Upper lobe of left lung (tissue), 4 donors: ENCODE results near the gene COL6A3.

Experiments used
- POLR2AphosphoS5 ChIP-seq, 2 donors: sonication (generic); formaldehyde crosslinking; IDR thresholded peaks; one replicate each; pipeline ENCODE4 v1.5.1; 2017; ENCODE audit warnings: antibody characterized with exemption in 2 of 2
- TF ChIP-seq, protein P1 (sequence below), 6 experiments: fragments of 450-650 bp in 4 of 6; fragments of 200-600 bp in 2 of 6; sonication (generic) in 2 of 6; IDR thresholded peaks; one replicate each; pipeline ENCODE4 v1.5.1; 2016 to 2019; ENCODE audit warnings: antibody characterized with exemption in 6 of 6

DNA sequence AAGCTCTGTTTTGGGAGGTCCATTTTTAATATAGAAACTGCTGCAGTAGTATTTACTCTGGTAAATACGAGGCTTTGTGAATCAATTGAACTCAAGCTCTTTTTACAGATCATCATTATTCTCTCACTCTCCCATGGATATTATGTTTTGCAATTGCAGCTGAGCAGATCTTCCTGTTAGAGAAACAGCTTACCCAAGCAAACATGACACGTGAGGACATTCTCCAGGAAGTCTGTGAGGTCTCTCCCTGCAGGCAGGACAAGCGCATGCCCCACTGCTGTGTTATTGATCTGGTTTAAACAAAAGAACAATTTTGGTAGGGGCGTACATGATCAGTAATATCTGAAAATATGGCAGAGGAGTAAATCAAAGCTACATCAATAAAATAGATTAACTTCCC lies 72.1 kb downstream of the COL6A3 start:
- TF ChIP-seq, protein P1, sequence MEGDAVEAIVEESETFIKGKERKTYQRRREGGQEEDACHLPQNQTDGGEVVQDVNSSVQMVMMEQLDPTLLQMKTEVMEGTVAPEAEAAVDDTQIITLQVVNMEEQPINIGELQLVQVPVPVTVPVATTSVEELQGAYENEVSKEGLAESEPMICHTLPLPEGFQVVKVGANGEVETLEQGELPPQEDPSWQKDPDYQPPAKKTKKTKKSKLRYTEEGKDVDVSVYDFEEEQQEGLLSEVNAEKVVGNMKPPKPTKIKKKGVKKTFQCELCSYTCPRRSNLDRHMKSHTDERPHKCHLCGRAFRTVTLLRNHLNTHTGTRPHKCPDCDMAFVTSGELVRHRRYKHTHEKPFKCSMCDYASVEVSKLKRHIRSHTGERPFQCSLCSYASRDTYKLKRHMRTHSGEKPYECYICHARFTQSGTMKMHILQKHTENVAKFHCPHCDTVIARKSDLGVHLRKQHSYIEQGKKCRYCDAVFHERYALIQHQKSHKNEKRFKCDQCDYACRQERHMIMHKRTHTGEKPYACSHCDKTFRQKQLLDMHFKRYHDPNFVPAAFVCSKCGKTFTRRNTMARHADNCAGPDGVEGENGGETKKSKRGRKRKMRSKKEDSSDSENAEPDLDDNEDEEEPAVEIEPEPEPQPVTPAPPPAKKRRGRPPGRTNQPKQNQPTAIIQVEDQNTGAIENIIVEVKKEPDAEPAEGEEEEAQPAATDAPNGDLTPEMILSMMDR (IDR thresholded peaks at IDR 0.05) = no peak
- TF ChIP-seq POLR2AphosphoS5 (IDR thresholded peaks at IDR 0.05) = no peak
